ENCODE results near the gene CCDC50.
A peak's percentile ranks its signal among the peaks of the same experiment; 100 is the strongest.

CCDC50 gene

DNA sequence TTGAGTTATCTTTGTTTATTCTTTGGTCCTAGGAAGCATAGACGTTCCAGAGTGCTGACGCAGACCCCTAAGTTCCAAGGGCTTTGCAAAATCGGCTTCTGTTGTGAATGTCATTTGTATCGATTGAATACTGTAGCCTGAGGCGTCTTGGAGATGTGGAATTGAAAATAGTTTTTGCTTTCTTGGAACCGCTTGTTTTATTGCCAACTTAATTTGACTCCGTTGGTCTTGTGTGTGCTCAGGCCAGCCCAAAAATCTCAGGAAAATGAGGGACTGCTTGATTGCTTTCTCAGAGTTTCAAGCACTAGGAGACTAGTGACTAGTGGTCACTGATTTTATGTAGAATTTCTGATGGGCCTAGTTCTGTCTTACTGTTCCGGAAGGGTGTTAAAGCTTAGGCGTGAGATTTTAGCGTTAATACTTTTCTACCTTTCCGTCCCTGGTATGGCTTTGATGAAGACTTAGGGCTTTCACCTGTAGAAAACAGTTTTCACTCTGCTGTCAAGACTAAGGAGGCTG is 1.4 kb downstream of the CCDC50 start:
- DNase-seq: no peak
- TF ChIP-seq GATA1 (IDR thresholded peaks at IDR 0.05; ENCODE audit: low read depth, low read length) (no peak), POLR2A (IDR thresholded peaks at IDR 0.05; ENCODE audit: low read length) (no peak)

DNA sequence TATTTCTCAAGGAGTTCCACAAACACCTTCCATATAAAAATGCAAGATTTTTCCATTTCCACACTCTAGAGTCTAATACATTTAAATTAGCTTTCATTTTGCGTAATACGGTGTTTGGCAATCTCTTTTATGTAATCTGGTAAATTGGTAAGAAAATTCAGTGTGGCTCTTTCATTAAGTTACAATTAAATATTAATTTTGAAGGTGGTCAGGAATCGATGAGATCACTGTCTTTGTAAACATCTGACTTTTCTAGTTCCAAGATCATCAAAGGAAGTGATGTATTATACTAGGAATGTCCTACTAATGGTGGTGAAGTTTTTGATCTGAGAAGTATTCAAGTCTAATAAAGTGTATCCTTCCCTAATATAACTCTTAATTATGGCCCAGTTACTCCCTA is 2.2 kb downstream of the CCDC50 start:
- no peak for DNase-seq
- no peak for TF ChIP-seq GATA1 (IDR thresholded peaks at IDR 0.05; ENCODE audit: low read depth, low read length)

DNA sequence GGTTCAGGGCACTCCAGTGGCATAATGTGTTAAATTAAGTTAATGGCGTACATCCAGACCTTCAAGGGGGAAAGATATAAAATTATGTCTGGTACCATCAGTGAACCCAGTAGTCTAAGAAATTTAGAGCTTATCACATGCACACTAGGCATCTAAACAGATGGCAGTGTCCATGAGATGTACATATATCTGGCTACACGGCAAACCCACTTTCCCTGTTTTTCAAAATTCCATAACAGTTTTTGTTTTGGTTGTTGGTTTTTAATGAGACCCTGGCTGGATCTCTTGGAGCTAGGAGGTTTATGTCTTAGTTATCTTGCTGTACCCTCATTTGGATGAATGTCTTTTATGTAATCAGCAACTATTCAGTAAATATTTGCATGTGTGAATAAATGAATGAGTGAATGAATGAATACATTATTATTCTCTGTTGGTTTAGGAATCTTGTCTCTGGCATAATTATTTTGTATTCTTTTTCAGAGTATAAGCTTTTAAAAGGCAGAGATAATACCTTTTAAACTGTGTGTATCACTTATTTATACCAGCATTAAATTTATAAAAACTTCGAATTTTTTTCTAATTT is 4.2 kb downstream of the CCDC50 start:
- no peak for TF ChIP-seq GATA1 (IDR thresholded peaks at IDR 0.05; ENCODE audit: low read depth, low read length)
- TF ChIP-seq POLR2A (IDR thresholded peaks at IDR 0.05; ENCODE audit: low read length): no peak
- DNase-seq: no peak

DNA sequence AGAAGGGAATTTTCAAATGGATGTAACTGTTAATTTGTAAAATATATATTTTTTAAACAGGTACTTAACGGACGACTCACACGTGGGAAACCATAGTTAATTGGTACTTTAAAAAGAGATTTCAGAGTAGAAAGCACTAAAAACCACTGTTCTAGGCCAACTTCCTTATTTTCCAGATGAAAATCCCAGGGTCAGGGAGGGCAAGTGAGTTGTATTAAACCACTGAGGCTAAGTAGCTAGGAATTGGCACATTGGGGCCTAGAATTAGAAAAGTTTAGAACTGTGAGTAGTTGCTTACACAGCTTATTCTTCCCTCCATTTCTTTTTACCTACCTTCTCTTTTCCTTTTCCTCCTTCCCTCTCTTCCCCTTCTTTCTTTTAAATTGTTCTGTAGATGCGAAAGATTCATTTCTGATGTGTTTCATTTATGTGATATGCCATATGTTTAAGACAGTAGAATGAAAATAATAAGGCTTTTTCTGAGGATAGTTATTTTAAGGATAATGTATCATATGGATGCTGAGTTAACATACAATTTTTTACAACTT is 5.2 kb downstream of the CCDC50 start:
- TF ChIP-seq POLR2A (IDR thresholded peaks at IDR 0.05; ENCODE audit: low read length) (no peak), GATA1 (IDR thresholded peaks at IDR 0.05; ENCODE audit: low read depth, low read length) (no peak)

DNA sequence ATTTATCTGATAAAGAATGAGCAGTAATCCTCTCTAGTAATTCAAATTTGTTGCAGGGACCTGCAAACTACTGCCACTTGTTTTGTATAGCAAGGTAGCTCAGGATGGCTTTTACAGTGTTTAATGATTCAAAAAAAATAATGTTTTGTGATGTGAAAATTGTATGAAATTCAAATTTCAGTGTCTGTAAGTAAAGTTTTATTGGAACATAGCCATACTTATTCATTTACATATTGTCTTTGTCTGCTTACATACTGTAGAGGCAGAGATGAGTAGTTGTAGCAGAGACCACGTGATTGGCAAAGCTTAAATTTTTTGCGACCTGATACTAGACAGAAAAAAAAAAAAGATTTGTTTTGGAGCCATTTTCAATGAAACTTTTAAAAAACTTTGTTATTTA is 7.6 kb downstream of the CCDC50 start:
- TF ChIP-seq GATA1 (IDR thresholded peaks at IDR 0.05; ENCODE audit: low read depth, low read length): no peak
- TF ChIP-seq POLR2A (IDR thresholded peaks at IDR 0.05; ENCODE audit: low read length): no peak
- DNase-seq: no peak

More for the DNA sequence above, 5.2 kb downstream of the CCDC50 start:
- no peak for DNase-seq

DNA sequence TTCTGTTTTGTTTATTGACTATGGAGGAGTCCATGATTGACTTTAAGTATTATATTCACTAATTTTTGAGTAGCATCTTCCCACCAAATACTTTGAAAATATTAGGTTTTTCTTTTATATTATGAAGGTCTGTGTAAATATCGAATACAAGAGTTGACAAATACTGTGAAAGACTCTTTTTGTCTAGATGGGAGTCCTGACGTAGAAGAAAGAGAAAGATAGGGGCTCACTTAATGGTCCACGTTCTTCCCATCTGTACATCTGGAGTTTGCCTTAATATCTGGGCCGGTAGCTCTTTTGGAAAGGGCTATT is 8.9 kb downstream of the CCDC50 start:
- TF ChIP-seq GATA1 (IDR thresholded peaks at IDR 0.05; ENCODE audit: low read depth, low read length) (no peak), POLR2A (IDR thresholded peaks at IDR 0.05; ENCODE audit: low read length) (no peak)
- no peak for DNase-seq

DNA sequence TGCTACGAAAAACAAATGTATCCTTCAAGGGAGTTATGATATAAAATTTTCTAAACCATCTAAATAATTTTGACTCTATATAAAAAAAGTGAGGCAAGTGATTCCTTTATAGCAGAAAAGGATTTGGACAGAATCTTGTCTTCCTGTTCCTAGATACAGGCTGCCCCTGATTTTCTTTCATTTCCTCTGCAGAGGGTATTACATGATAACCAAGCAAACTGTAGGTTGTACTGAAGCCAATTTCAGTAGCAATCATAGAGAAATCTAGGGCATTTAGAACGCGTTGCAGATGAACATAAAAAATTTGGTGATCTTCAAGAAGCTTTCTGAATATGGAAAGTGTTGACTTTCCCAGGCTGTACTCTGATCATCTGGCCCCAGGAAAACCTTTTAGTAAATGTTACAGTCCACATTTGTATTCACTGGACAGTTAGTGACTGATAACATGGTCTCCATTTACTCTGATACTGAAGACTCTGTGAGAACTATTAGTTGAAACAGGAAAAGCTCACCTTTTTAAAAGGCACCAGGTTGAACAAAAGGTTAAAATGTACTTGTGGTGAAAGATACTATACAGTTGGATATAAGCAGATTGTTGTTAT is 10.2 kb downstream of the CCDC50 start:
- TF ChIP-seq GATA1 (IDR thresholded peaks at IDR 0.05; ENCODE audit: low read depth, low read length) (no peak), POLR2A (IDR thresholded peaks at IDR 0.05; ENCODE audit: low read length) (no peak)
- DNase-seq: no peak

DNA sequence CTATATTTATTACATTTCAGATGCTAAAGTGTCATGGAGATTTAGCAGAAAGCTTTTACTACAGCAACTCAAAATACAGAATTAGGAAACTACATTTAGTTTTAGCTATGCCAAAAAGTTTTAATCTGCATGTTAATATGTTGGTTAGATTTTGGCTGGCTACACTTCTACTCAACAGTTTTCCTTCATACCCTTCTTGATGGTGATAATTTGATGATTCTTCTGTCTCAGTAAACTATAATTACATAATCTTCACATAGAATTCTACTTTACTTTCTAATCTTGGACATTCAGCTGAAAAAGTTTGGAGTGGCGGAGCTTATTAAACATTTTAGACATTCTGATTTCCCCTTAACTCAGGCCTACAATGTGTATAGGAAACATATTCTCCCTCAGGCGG is 11.2 kb downstream of the CCDC50 start:
- TF ChIP-seq POLR2A (IDR thresholded peaks at IDR 0.05; ENCODE audit: low read length) (no peak), GATA1 (IDR thresholded peaks at IDR 0.05; ENCODE audit: low read depth, low read length) (no peak)
- no peak for DNase-seq

DNA sequence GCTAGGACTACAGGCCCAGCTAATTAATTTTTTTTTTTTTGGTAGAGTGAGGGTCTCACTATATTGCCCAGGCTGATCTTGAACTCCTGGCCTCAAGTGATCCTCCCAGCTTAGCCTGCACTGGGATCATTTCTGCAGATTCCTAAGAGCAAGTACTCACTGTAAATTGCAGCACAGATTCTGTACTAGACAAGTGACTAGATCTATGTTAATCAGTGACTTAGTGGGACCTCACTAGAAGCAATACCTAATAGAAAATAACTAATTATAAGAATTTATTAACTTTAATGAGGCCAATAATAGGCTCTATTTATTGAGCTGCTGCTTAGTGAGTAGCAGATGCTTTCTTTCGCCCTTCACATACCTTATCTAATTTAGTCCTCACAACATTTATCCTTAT is 11.8 kb downstream of the CCDC50 start:
- TF ChIP-seq GATA1 (IDR thresholded peaks at IDR 0.05; ENCODE audit: low read depth, low read length) (no peak), POLR2A (IDR thresholded peaks at IDR 0.05; ENCODE audit: low read length) (no peak)
- DNase-seq: no peak

DNA sequence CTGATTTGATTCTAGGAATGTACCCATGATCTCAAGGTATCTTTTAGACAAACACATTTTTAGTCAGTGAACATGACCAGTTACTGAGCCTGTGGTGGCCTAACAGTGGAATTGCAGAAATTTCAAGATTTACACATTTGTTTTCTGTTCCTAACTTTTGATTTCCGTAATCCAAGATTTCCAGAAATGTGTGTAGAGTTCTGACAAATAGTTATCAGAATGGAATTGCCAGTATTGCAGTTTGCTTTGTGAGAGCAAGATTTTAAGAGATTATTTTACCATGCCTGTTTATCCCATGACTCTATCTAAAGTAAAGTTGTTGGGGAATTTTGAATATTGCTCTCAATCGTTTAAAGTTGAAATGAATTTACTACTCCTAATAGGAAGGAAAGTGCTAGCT is 12.8 kb downstream of the CCDC50 start:
- DNase-seq: no peak
- no peak for TF ChIP-seq GATA1 (IDR thresholded peaks at IDR 0.05; ENCODE audit: low read depth, low read length)
- no peak for TF ChIP-seq POLR2A (IDR thresholded peaks at IDR 0.05; ENCODE audit: low read length)

DNA sequence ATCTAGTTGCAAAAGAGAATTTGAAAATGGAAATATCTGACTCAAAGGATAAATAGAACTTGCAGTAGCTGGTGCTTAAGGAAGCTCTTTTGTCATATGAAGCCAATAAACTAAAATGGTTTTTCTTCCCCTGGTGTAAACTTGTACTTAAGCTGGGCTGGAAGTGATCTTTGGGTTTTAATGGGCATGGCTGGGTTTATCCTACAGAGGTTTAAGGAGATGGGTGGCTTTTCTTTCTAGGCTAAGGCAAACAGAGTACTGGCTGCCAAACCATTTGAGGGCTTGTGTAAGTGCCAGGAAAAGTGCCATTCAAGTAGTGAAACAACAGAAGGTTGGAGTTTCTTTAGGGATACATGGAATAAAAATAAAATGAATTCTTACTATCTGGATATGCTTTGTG is 13.2 kb downstream of the CCDC50 start:
- DNase-seq: no peak
- no peak for TF ChIP-seq POLR2A (IDR thresholded peaks at IDR 0.05; ENCODE audit: low read length)
- no peak for TF ChIP-seq GATA1 (IDR thresholded peaks at IDR 0.05; ENCODE audit: low read depth, low read length)

DNA sequence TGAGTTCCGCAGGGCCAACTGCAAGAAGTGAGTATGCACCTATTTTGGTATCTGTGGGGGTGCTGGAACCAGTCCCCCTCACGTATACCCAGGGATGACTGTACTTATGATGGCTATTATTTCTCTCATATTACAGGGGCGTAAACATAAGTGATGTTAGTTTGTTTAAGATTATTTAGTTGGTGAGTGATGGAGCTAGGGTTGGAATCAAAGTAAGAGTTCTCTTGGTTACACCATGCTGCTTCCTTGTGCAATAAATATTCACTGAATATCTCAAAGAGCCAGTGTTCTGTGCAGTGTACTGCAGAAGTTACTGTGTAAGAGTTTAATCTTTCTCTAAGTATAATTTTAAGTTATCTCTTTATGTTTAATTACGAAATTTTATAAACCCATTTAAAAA is 13.9 kb downstream of the CCDC50 start:
- no peak for DNase-seq
- TF ChIP-seq POLR2A (IDR thresholded peaks at IDR 0.05; ENCODE audit: low read length): no peak
- TF ChIP-seq GATA1 (IDR thresholded peaks at IDR 0.05; ENCODE audit: low read depth, low read length): no peak

DNA sequence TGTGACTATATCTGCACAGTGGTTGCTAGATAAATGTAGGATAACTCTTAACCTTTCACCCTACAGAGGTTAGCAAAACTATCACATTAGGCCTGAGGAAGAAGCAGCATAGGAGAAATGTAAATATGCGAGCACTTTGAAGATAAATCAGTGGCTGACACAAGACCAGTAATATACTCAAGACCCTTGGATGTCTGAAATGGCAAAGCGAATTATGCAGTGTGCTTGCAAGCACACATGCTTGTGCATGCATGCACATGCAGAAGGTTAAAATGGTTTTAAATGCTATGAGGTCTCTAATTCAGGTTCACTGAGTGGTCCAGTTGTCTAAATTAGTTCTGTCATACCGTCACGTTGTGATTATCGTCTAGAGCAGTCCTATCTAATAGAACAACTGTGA is 14.7 kb downstream of the CCDC50 start:
- TF ChIP-seq GATA1 (IDR thresholded peaks at IDR 0.05; ENCODE audit: low read depth, low read length): no peak
- no peak for TF ChIP-seq POLR2A (IDR thresholded peaks at IDR 0.05; ENCODE audit: low read length)
- DNase-seq: peak in 1 of 2 experiments; percentile 10

DNA sequence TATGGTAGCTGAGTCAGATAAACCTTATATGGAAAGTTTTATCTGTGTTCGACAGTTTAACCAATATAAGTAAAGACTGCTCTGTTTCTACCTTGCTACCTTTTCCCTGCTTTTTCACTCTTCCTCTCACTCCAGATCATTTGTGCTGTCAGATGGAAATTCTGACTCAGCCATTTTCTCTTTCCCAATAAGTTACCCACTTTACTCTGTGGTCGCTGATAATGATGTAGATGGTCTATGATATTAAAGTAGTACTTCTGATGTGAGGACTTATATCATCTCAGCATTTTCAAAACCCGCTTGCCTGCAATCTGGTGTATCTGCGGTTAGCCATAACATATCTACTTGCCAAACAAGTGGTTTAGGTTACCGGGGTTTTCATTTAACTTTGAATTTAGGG is 16.1 kb downstream of the CCDC50 start:
- no peak for TF ChIP-seq GATA1 (IDR thresholded peaks at IDR 0.05; ENCODE audit: low read depth, low read length)
- no peak for TF ChIP-seq POLR2A (IDR thresholded peaks at IDR 0.05; ENCODE audit: low read length)
- no peak for DNase-seq

DNA sequence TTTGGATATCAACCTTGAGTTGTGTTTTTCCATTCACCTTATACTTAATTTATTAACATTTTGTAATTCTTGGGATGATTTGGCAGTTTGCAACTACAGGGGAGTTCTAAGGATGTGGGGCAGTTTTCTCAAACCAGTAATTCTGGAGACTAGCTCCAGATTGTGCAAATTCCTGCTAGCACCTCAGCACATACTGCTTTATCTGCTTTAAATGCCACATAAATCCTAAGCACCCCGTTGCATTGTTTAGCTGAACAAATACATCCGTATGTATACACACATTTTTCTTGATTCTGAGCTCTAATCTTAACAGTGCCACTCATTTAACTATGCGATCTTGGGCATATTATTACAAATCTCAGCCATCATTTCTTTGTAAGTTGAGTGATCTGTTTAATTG is 18.0 kb downstream of the CCDC50 start:
- TF ChIP-seq POLR2A (IDR thresholded peaks at IDR 0.05; ENCODE audit: low read length) (no peak), GATA1 (IDR thresholded peaks at IDR 0.05; ENCODE audit: low read depth, low read length) (no peak)
- DNase-seq: no peak
